Measurements from ENCODE around the gene PLXNB2.

- no peak for TF ChIP-seq CTCF (conservative IDR thresholded peaks at IDR 0.05; ENCODE audit: low read depth, low read length)
- no peak for TF ChIP-seq EZH2 (IDR thresholded peaks at IDR 0.05; ENCODE audit: borderline replicate concordance, low read depth, low read length, poor library complexity, severe bottlenecking)
Measured at GRCh38 chr22:50243685-50244419, 63.6 kb downstream of the PLXNB2 start.

Data from A673 (cell line).